CD4-positive, alpha-beta memory T cell (primary cell): ENCODE measurements around the gene NKX6-2. TPM values are rescaled to one million over a fixed set of nuclear protein-coding genes. Genes with fewer than 3 reads are reported as not detected.

Source experiments
- CTCF ChIA-PET: fragments of 350-600 bp; sonication (Branson Sonifier 250); formaldehyde crosslinking; loops from one replicate; lab custom pipeline; 2021; ENCODE audit warnings: inconsistent platforms; ENCODE audit not compliant: partially characterized antibody; lab: Charles Lee
- POLR2A ChIA-PET: fragments of 350-600 bp; sonication (Branson Sonifier 250); formaldehyde crosslinking; loops from one replicate; lab custom pipeline; 2021; ENCODE audit not compliant: partially characterized antibody; lab: Charles Lee
- DNase-seq, 5 donors: peaks; one replicate each; pipeline versions ENCODE4 v3.0.0 to v3.0.0-alpha.2; 2020 to 2022; ENCODE audit warnings: mixed read lengths in 1 of 5
- H3K27ac ChIP-seq: one replicate; pipeline ENCODE4 v1.7.0; 2013; ENCODE audit warnings: low read depth, low read length
- H3K27me3 ChIP-seq: 2 replicates; pipeline ENCODE4 v1.7.0; 2013; ENCODE audit warnings: mild to moderate bottlenecking, low read length, moderate library complexity; ENCODE audit not compliant: insufficient read depth
- H3K36me3 ChIP-seq: 2 replicates; pipeline ENCODE4 v1.7.0; 2013; ENCODE audit warnings: mild to moderate bottlenecking, low read length, moderate library complexity; ENCODE audit not compliant: insufficient read depth
- H3K4me1 ChIP-seq: 2 replicates; pipeline ENCODE4 v1.7.0; 2013; ENCODE audit warnings: mild to moderate bottlenecking, low read length, moderate library complexity; ENCODE audit not compliant: insufficient read depth
- H3K4me3 ChIP-seq, 2 donors: one replicate each; pipeline ENCODE4 v1.7.0; 2013; ENCODE audit warnings: low read length in 2 of 2, mild to moderate bottlenecking in 1 of 2
- H3K9me3 ChIP-seq, 2 donors: one replicate each; pipeline ENCODE4 v1.7.0; 2013; ENCODE audit warnings: low read length in 2 of 2, control low read depth in 1 of 2; ENCODE audit not compliant: control insufficient read depth in 1 of 2
- H3K27ac Mint-ChIP-seq, 7 donors: one replicate each; pipeline ENCODE4 v1.8.0; 2020 to 2021; ENCODE audit warnings: mixed read lengths in 7 of 7, mild to moderate bottlenecking in 6 of 7, inconsistent platforms in 3 of 7, moderate library complexity in 3 of 7
- H3K27me3 Mint-ChIP-seq, 2 donors: one replicate each; pipeline ENCODE4 v1.8.0; 2020 to 2021; ENCODE audit warnings: mixed read lengths in 2 of 2
- H3K36me3 Mint-ChIP-seq, 2 donors: one replicate each; pipeline ENCODE4 v1.8.0; 2020 to 2021; ENCODE audit warnings: mixed read lengths in 2 of 2, inconsistent platforms in 1 of 2, mild to moderate bottlenecking in 1 of 2
- H3K4me1 Mint-ChIP-seq, 4 donors: one replicate each; pipeline ENCODE4 v1.8.0; 2020 to 2021; ENCODE audit warnings: mixed read lengths in 4 of 4, mild to moderate bottlenecking in 1 of 4
- H3K4me3 Mint-ChIP-seq, 8 donors: one replicate each; pipeline ENCODE4 v1.8.0; 2020 to 2021; ENCODE audit warnings: mixed read lengths in 8 of 8, mild to moderate bottlenecking in 7 of 8, moderate library complexity in 6 of 8, inconsistent platforms in 3 of 8
- H3K9me3 Mint-ChIP-seq, 8 donors: one replicate each; pipeline ENCODE4 v1.8.0; 2020 to 2021; ENCODE audit warnings: mixed read lengths in 8 of 8, mild to moderate bottlenecking in 5 of 8, inconsistent platforms in 3 of 8, moderate library complexity in 1 of 8
- intact Hi-C: fragments of 100-400 bp; cut with micrococcal nuclease; formaldehyde crosslinking; loops from one replicate; pipeline ENCODE4 v1.15.1; 2023
- polyA plus RNA-seq, 2 donors: library from polyadenylated mRNA; unstranded; fragments of 300-500 nt; fragmentation: Illumina TruSeq; gene quantifications; one replicate each; pipeline ENCODE4 v1.2.3, GENCODE V29; 2021
- total RNA-seq, 2 experiments: library from RNA; stranded (reverse); gene quantifications; one replicate each; pipeline ENCODE4 v1.2.3, GENCODE V29; 2021

The NKX6-2 gene
- total and polyA plus RNA-seq, 4 experiments from 2014 or later = 0.65 TPM; not detected in 3

- ChIA-PET CTCF (interaction anchor here (1.4 kb wide), 1 partner anchor 186 kb away, joined by 3 read pairs; no protein-coding TSS in a partner anchor), POLR2A (no interaction called here)
- no peak overlapping the region for H3K27ac ChIP-seq
- Mint-ChIP-seq H3K27me3 (no peaks in the 10 kb centered on the region), H3K4me1 (peaks cover 0 to 2% (median 0%) of the 10 kb centered on the region in 4 donors), H3K4me3 (no peak overlapping the region), H3K27ac (peak overlapping the region in 1 of 7 donors; percentile 35), H3K9me3 (no peaks in the 10 kb centered on the region), H3K36me3 (peaks cover 11 to 16% of the 10 kb centered on the region in 2 donors)
- intact Hi-C loops = no loop called here
- H3K9me3 ChIP-seq = no peaks in the 10 kb centered on the region
- DNase-seq = no peak
- peaks cover 6% of the 10 kb centered on the region for H3K36me3 ChIP-seq
- no peak overlapping the region for H3K4me3 ChIP-seq
- no peaks in the 10 kb centered on the region for H3K4me1 ChIP-seq
- no peaks in the 10 kb centered on the region for H3K27me3 ChIP-seq
These were observed 37.2 kb downstream of the NKX6-2 start for GRCh38 chr10:132748545-132749370.

GRCh38 chr10:132748135-132748534 lies 37.8 kb downstream of the NKX6-2 start:
- peaks cover 7 to 10% of the 10 kb centered on the region in 2 donors for H3K36me3 Mint-ChIP-seq
- no peaks in the 10 kb centered on the region for H3K9me3 Mint-ChIP-seq
- H3K27me3 Mint-ChIP-seq = no peaks in the 10 kb centered on the region
- peaks cover 0 to 2% (median 0%) of the 10 kb centered on the region in 4 donors for H3K4me1 Mint-ChIP-seq
- Histone ChIP-seq H3K27me3 (no peaks in the 10 kb centered on the region), H3K36me3 (peaks cover 6% of the 10 kb centered on the region), H3K27ac (no peak overlapping the region), H3K4me3 (no peak overlapping the region), H3K9me3 (no peaks in the 10 kb centered on the region), H3K4me1 (no peaks in the 10 kb centered on the region)
- H3K27ac Mint-ChIP-seq = no peak overlapping the region
- intact Hi-C loops = no loop called here
- no peak overlapping the region for H3K4me3 Mint-ChIP-seq
- DNase-seq = no peak
- POLR2A ChIA-PET = no interaction called here
- CTCF ChIA-PET = interaction anchor here (1.4 kb wide), 1 partner anchor 186 kb away, joined by 3 read pairs; no protein-coding TSS in a partner anchor

- Mint-ChIP-seq H3K27me3 (no peaks in the 10 kb centered on the region), H3K9me3 (no peaks in the 10 kb centered on the region), H3K4me1 (peaks cover 0 to 2% (median 0%) of the 10 kb centered on the region in 4 donors), H3K4me3 (no peak overlapping the region), H3K27ac (no peak overlapping the region), H3K36me3 (peaks cover 7 to 8% of the 10 kb centered on the region in 2 donors)
- ChIA-PET CTCF (no interaction called here), POLR2A (no interaction called here)
- Histone ChIP-seq H3K36me3 (peaks cover 6% of the 10 kb centered on the region), H3K27me3 (no peaks in the 10 kb centered on the region), H3K27ac (no peak overlapping the region), H3K9me3 (no peaks in the 10 kb centered on the region), H3K4me1 (no peaks in the 10 kb centered on the region), H3K4me3 (no peak overlapping the region)
- DNase-seq = no peak
- intact Hi-C loops = no loop called here
These were observed 38.9 kb downstream of the NKX6-2 start for GRCh38 chr10:132746801-132747625.

GRCh38 chr10:132746386-132746785 lies 39.6 kb downstream of the NKX6-2 start:
- ChIA-PET CTCF (no interaction called here), POLR2A (no interaction called here)
- peaks cover 0 to 2% (median 0%) of the 10 kb centered on the region in 4 donors for H3K4me1 Mint-ChIP-seq
- DNase-seq = no peak
- no peaks in the 10 kb centered on the region for H3K27me3 Mint-ChIP-seq
- H3K27ac ChIP-seq = no peak overlapping the region
- no peaks in the 10 kb centered on the region for H3K4me1 ChIP-seq
- intact Hi-C loops = no loop called here
- no peaks in the 10 kb centered on the region for H3K9me3 ChIP-seq
- H3K4me3 ChIP-seq = no peak overlapping the region
- peaks cover 6% of the 10 kb centered on the region for H3K36me3 ChIP-seq
- H3K9me3 Mint-ChIP-seq = no peaks in the 10 kb centered on the region
- peaks cover 7 to 8% of the 10 kb centered on the region in 2 donors for H3K36me3 Mint-ChIP-seq
- no peak overlapping the region for H3K27ac Mint-ChIP-seq
- H3K27me3 ChIP-seq = no peaks in the 10 kb centered on the region
- no peak overlapping the region for H3K4me3 Mint-ChIP-seq

- ChIA-PET CTCF (no interaction called here), POLR2A (no interaction called here)
- no peak for DNase-seq
- H3K27me3 Mint-ChIP-seq = no peaks in the 10 kb centered on the region
- H3K9me3 ChIP-seq = no peaks in the 10 kb centered on the region
- H3K4me3 Mint-ChIP-seq = no peak overlapping the region
- peaks cover 0 to 2% (median 0%) of the 10 kb centered on the region in 4 donors for H3K4me1 Mint-ChIP-seq
- H3K36me3 ChIP-seq = peaks cover 6% of the 10 kb centered on the region
- H3K27ac ChIP-seq = no peak overlapping the region
- no peak overlapping the region for H3K4me3 ChIP-seq
- H3K9me3 Mint-ChIP-seq = no peaks in the 10 kb centered on the region
- no peaks in the 10 kb centered on the region for H3K27me3 ChIP-seq
- peaks cover 7 to 8% of the 10 kb centered on the region in 2 donors for H3K36me3 Mint-ChIP-seq
- no peaks in the 10 kb centered on the region for H3K4me1 ChIP-seq
- intact Hi-C loops = no loop called here
- H3K27ac Mint-ChIP-seq = no peak overlapping the region
These were observed 40.0 kb downstream of the NKX6-2 start for GRCh38 chr10:132745971-132746370.

GRCh38 chr10:132745511-132745910 lies 40.4 kb downstream of the NKX6-2 start:
- H3K9me3 Mint-ChIP-seq = no peaks in the 10 kb centered on the region
- Histone ChIP-seq H3K4me3 (no peak overlapping the region), H3K36me3 (peaks cover 6% of the 10 kb centered on the region), H3K9me3 (no peaks in the 10 kb centered on the region), H3K27me3 (no peaks in the 10 kb centered on the region), H3K27ac (no peak overlapping the region), H3K4me1 (no peaks in the 10 kb centered on the region)
- peaks cover 0 to 2% (median 0%) of the 10 kb centered on the region in 4 donors for H3K4me1 Mint-ChIP-seq
- H3K27me3 Mint-ChIP-seq = no peaks in the 10 kb centered on the region
- ChIA-PET POLR2A (no interaction called here), CTCF (no interaction called here)
- no peak overlapping the region for H3K27ac Mint-ChIP-seq
- no peak overlapping the region for H3K4me3 Mint-ChIP-seq
- H3K36me3 Mint-ChIP-seq = peaks cover 8 to 10% of the 10 kb centered on the region in 2 donors
- no peak for DNase-seq
- intact Hi-C loops = no loop called here

- POLR2A ChIA-PET = no interaction called here
- CTCF ChIA-PET = no interaction called here
- no peaks in the 10 kb centered on the region for H3K4me1 ChIP-seq
- no peaks in the 10 kb centered on the region for H3K9me3 ChIP-seq
- no peaks in the 10 kb centered on the region for H3K27me3 ChIP-seq
- Mint-ChIP-seq H3K4me1 (peaks cover 0 to 4% (median 0%) of the 10 kb centered on the region in 4 donors), H3K4me3 (no peak overlapping the region), H3K27me3 (no peaks in the 10 kb centered on the region), H3K9me3 (no peaks in the 10 kb centered on the region), H3K36me3 (peaks cover 4 to 11% of the 10 kb centered on the region in 2 donors), H3K27ac (no peak overlapping the region)
- no peak overlapping the region for H3K4me3 ChIP-seq
- no peak overlapping the region for H3K27ac ChIP-seq
- peaks cover 2% of the 10 kb centered on the region for H3K36me3 ChIP-seq
- intact Hi-C loops = no loop called here
- no peak for DNase-seq
These were observed 41.1 kb downstream of the NKX6-2 start for GRCh38 chr10:132744839-132745238.
